GM21529 (cell line): ENCODE data around the gene SLC6A11.

ENCODE experiments used
- ATAC-seq: cut with Tn5 transposase; IDR thresholded peaks from one replicate; pipeline ENCODE4 v1.9.1; 2021; ENCODE audit not compliant: unreplicated experiment

The SLC6A11 gene

DNA sequence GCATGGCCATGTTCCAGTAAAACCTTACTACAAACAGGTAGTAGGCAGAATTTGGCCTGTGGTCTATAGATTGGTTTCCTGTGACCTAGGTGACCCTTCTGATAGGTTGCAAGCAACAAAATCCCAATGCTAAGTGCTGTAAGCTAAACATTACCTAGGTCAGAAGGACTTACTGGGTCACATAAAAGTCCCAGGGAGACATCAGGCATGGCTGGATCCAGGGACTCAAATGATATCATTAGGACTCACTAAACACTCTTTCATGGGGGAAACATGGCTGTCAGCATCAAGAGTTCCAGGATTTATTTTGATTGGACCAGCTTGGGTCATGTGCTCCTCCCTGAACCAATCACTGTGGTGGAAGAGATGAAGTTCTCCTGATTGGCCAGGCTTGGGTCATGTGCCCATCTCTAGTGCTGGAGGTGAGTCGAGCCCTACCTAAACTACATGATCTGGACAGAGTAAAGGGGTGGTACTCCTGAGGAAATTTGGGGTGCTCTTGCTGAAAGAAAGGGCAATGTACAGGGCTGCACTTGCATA, 159.7 kb downstream of the SLC6A11 start:
- ATAC-seq = no peak

DNA sequence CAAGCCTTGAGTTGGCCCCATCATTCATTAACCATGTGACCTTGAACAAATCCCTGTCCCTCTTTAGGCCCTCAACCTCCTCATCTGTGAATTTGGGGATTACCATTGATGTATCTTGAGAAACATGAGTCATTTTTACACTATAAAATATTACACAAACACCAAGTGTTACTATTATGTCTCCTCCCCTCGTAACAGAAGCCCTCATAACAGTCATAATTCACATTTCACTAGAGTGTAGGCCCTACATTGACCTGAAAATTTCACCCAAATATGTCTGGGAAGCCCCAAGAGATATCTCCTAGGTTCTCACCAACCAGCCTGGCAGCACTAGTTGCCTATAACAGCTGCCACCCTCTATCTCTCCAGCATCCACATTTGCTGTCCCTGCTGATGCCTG, 160.7 kb downstream of the SLC6A11 start:
- ATAC-seq = no peak

DNA sequence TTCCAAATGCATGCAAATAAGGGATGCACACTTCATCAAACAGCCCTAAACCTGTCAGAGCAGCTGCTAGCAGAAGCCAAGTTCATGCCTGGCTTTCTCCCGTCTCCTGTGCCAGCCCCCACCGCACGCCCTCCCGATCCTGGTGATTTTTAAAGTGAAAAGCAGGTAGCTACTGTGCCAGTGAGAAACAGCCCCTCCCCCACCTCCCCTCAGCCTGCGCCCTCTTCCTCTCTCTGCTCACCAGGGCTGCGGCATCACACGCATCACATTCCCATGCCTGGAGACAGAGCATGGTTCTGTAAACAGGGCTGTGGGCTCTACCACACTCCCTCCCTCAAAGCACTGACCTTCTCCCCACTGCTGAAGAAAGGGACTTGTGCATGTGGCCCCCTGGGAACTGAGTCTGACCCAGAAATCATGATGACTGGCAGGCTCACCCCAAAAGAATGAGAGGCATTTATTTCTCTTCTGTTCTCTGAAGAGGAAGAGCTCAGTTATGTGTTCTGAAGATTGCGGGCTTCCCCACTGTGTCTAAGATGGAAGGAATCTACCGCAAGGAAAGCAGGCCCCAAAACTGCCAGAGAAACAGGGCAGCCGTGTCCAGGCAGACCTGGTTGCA, 162.0 kb downstream of the SLC6A11 start:
- ATAC-seq = no peak

DNA sequence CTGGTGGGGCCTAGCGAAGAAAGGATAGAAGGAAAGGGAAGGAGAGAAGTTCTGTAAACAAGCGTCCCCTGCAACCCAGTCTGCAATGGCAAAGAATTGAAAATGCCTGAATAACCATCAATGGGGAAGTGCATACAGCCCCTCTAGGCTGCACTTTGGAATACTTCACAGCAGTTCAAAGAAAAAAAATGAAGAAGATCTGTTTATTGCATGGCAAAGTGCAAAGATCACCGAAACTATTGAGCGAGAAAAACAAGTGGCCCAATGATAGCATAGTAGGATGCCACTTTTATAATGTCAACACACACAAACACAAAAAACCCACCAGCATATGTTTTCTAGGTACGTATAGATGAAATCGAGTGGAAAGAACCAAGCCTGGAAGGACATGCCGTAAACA, 162.9 kb downstream of the SLC6A11 start:
- ATAC-seq = no peak

DNA sequence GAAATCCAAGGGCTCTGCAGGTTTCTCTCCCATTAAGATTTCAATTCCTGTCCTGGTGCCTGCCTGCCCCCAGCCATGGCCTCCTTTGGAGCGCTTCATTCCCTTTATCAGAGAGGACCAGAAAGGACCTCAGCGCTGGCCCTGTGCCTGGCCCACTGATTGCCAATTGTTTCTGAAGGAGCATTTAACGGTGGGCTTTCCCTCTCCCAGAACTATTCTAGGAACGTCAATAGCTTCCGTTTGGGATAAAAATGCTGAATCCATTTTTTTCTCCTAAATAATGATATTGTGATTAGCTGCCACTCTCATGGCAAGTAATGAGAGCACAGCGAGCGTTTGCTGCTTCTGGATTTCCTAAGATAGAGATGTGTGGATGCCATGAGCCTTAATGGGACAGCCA, 164.3 kb downstream of the SLC6A11 start:
- ATAC-seq = no peak

DNA sequence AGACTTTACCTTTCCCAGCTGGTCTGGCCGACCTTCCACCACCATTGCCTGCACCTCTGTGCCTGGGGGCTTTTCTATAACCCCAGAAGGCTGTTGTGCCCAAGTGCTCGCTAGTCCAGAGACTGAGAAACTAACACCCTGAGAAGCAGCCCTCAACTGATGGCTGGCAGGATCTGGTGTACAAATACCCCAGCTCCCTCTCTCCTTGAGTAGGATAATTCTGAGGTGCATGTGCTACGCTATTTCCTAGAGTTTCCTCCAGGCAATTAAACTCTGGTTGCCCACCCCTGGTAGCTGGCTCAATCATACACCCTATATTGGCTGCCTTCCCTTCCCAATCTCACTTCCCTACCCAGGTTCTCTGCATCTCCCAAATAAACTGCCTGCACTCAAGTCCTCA, 165.0 kb downstream of the SLC6A11 start:
- ATAC-seq = no peak

DNA sequence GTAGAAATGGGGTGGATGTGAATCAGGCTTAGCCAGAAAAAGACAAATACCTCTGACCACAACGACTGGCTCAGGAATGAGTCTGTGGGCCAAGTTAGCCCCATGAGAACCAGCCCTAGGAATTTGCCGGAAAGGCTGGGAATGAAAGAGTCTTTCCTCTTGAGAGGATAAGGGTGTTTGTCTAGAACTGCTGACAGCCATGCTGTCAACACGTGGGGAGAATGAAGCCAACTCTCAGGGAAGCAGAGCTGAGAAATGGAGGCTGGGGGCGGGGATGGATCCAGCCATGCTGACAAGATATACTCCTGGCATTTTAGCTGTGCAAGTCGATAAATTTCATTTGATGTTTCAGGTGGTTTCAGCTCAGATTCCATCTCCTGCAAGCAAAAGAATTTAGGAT, 165.9 kb downstream of the SLC6A11 start:
- ATAC-seq = no peak

DNA sequence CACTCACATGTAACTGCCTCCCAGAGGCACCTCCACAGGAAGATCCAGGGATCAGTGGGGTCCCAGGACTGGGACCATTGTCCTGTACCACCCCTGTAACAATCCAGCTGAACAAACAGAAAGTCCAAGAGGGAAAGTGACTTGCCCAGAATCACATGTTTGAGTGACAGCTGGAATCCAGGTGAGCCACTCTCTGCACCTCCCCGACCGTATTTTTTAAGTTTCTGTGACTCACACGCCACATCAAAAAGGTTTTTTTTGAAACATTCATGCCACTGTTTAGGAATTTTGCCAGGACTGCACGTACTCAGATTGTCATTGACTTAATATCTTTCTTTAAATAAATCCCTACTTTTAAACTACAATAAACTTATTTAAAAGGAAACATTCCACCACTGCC, 166.8 kb downstream of the SLC6A11 start:
- ATAC-seq = no peak

DNA sequence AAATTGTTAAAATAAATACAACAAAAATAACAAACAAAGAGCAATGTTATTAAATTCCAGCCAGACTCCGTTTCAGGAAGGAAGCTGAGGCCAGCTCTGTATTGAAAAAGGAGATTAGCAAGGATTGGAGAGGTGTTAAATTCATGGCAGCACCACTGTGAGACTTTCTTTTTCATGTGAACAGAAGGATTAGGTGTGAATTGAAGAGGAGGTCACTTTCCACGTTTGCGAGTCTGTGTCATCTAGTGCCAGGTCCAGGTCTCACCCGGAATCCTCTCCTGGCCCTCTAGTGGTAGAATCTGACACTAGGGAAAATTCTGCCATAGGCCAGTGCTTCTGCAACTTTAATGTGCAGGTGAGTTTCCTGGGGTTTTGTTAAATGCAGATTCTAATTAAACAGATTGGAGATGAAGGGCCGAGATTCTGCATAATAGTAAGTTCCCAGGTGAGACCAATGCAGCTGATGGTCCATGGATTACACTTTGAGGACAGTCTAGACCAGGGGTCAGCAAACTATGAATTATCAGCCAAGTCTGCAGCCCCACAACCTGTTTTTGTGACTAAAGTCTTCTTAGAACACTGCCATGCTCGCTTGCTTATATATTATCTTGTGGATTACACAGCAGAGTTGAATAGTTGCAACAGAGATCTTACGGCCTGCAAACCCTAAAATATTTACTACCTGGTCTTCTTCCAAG, 167.3 kb downstream of the SLC6A11 start:
- ATAC-seq = no peak

DNA sequence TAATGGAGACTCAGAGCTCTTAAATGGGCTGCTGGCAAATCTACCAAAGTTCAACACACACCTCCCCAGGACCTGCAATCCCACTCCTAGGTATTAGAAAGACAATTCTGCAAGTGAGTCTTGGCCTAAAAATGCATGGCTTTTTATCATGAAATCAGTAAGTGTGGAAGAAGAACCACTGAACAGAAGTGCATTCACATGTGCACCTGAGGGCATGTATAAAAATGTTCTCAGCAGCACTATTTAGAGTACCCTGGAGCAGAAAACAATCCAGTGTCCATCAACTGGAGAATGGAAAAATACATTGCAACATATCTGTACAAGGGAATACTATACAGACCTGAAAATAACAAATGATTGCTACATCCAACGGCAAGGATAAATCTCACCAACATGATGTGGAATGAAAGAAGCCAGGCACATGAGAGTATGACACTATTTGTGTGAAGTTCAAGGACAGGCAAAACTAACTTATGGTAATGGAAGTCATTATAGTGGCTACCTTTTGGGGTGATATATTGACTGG, 168.4 kb downstream of the SLC6A11 start:
- ATAC-seq = no peak

DNA sequence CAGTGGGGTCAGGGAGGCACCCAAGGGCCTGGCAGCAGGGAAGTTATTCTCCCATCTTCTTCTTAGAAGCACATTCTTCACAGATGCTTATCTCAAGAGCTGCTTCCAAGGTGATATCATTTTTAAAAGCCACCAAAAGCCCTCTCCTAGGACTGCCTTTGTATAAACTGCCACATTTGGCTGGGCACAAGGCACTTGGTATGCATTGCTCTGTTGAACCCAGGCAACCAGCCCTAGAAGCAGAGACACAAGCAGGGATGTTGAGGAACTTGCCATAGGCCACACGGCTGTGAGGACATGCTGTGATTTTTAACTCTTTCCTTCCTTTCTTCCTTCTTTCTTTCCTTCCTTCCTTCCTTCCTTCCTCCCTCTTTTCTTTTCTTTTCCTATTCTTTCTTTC, 169.2 kb downstream of the SLC6A11 start:
- ATAC-seq = no peak

DNA sequence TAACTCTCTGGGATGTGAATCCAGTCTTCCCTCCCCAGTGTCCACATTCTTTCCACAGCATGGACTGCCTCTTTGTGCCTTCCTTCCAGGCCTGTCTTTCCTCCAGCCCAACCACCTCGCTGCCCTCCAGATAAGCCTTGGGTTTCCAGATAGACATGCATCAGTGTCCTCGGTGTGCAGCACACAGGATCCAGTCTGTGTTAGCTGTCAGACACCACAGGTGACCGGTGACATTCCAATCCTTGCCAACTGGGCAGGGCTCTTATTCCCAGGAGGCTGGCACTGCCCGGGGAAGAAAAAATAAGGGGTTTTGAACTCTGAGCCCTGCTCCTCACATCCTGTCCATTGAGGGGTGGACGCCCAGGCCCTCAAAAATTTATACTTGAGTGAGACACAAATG, 170.6 kb downstream of the SLC6A11 start:
- no peak for ATAC-seq

DNA sequence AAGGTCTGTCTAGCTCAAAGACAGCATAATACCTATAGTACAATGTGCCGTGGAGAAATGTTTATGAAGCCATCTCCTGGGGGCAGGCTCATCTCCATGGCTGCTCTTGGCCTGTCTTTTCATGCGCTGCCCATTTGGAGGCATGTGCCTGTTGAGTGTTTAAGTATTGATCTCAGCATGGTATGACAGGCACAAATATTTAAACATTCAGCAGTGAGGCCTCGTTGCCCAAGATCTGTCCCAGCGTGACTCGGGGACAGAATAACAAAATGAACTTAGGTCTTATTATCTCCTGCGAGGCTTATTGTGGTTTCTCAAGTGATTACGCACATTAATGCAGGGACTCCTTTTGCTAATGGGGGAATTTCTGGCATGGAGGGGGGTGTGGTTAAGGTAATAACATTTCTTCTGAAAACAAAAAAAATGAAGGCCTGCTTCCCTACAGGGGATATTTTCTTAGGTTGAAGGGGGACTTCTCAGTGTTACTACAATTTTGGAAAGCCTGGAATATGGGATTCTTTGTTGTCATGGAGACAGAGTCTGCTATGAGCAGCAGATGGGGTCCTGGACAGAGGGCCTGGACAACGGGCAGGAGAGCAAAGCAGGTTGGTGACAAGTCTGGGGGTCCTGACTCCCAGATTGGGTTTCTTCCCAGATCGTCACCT, 172.1 kb downstream of the SLC6A11 start:
- ATAC-seq = no peak

DNA sequence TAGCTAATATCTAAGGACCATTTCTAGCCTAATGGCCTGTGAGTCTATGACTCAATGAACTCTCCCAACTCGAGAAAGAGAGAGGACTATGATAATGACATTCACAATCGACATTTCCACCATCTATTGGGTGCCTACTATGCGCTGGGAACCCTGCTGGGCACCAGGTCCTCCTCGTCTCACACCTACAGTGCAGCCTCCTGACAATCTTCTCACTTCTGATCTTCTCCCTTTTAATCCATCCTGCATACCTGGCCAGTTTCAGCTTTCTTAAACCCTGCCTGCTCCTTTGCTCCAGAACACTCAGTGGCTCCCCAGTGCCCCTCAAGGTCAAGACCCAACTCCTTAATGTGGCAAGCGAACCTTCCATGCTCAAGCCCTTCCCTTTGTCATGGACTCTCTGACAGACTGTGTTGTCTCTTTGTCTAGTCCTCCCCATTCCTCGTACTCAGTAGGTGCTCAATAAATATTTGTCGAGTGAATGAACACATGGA, 173.0 kb downstream of the SLC6A11 start:
- ATAC-seq = no peak
